Measurements from ENCODE around the gene ATP11C.

ATP11C gene

DNA sequence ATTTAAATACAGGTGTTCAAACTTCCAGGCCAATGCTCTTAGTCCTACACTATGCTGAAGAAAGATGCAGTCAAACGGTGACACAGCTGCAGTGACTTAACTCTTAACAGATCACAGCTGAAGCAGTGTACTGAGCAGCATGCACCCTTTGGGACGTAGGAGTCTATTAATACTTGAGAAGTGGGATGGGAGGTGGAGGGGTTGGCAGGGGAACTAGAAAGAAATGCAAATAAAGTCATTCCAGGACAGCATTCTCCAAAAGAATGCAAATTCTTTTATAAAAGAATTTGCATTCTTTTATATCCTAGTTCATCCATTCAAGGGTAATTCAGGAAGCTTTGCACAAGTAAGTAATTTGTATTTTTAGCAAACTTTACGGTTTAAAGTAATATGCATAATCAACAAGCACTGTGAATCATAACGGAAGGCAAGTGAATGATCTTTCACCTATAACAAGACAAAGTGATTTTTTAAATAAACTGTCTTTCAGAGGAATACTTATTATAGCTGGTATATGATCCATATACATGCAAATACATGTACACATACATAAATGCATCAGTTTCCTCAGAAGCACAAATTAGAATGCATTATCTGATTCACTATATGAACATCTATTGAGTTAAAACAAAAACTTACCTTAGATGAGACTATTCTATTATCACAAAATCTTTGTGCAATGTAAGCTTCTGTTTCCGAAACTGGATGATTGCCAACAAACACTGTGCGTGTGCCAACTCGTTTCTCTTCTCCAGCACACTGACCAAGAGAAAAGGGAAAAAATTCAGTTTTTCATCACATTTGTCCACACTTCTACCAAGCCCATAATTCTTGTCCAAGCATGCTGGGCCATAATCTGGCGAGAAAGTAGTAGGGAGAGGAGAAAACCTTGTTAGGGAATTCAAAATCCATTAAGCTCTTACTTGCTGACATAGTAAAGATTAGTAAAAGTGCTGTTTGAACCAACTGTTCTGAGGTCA lies 106.5 kb downstream of the ATP11C start:
- Histone ChIP-seq H3K27me3 (ENCODE audit: control insufficient read depth, insufficient read depth, low read length) (no peaks in the 10 kb centered on the region), H3K9ac (ENCODE audit: low read depth, low read length) (peak overlapping the region; percentile 16), H3K36me3 (ENCODE audit: insufficient read depth, low read length) (no peaks in the 10 kb centered on the region), H3K4me3 (ENCODE audit: low read length) (no peak overlapping the region), H3K9me3 (replicated peaks; ENCODE audit: low read length) (no peaks in the 10 kb centered on the region), H3K4me2 (ENCODE audit: low read length) (peak overlapping the region; percentile 25), H3K4me1 (ENCODE audit: control insufficient read depth, insufficient read depth, low read length) (peaks cover 23% of the 10 kb centered on the region)

DNA sequence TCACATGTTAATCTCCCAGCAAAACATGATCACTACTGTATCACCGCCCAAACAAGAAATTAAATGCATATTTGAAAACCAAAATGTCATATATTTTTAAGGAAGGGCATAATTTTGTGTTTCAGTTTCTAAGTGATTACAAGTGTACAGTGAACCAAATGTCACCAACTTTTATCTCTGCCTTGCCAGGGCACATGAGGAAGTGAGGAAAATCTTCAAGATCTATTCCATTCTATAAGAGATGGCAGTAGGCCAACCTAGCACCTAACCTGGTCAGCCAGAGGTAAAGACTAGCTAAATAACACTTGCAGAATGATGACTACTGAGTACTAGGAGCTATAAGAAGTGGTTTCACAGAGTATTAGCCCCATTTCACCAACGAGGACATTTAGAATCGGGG lies 107.2 kb downstream of the ATP11C start:
- Histone ChIP-seq H3K27me3 (ENCODE audit: control insufficient read depth, insufficient read depth, low read length) (no peaks in the 10 kb centered on the region), H3K4me1 (ENCODE audit: control insufficient read depth, insufficient read depth, low read length) (peaks cover 23% of the 10 kb centered on the region)

DNA sequence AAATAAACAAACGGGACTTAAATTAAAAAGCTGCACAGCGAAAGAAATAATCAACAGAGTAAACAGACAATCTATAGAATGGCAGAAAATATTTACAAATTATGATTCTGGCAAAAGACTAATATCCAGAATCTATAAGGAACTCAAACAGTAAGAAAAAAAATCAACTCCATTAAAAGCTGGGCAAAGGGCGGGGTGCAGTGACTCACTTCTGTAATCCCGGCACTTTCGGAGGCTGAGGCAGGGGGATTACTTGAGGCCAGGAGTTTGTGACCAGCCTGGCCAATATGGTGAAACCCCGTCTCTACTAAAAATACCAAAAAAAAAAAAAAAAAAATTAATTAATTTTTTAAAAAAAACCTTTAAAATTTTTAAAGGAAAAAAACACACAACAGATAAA lies 109.0 kb downstream of the ATP11C start:
- H3K27me3 ChIP-seq (ENCODE audit: control insufficient read depth, insufficient read depth, low read length) = no peaks in the 10 kb centered on the region
- H3K9me3 ChIP-seq (replicated peaks; ENCODE audit: low read length) = no peaks in the 10 kb centered on the region
- H3K4me2 ChIP-seq (ENCODE audit: low read length) = no peak overlapping the region
- no peak overlapping the region for H3K4me3 ChIP-seq (ENCODE audit: low read length)
- peaks cover 23% of the 10 kb centered on the region for H3K4me1 ChIP-seq (ENCODE audit: control insufficient read depth, insufficient read depth, low read length)
- no peak overlapping the region for H3K9ac ChIP-seq (ENCODE audit: low read depth, low read length)
- no peaks in the 10 kb centered on the region for H3K36me3 ChIP-seq (ENCODE audit: insufficient read depth, low read length)

More for the DNA sequence above, 107.2 kb downstream of the ATP11C start:
- no peaks in the 10 kb centered on the region for H3K36me3 ChIP-seq (ENCODE audit: insufficient read depth, low read length)
- H3K9me3 ChIP-seq (replicated peaks; ENCODE audit: low read length) = no peaks in the 10 kb centered on the region
- H3K9ac ChIP-seq (ENCODE audit: low read depth, low read length) = peak overlapping the region; percentile 16
- no peak overlapping the region for H3K4me3 ChIP-seq (ENCODE audit: low read length)
- peak overlapping the region; percentile 25 for H3K4me2 ChIP-seq (ENCODE audit: low read length)

DNA sequence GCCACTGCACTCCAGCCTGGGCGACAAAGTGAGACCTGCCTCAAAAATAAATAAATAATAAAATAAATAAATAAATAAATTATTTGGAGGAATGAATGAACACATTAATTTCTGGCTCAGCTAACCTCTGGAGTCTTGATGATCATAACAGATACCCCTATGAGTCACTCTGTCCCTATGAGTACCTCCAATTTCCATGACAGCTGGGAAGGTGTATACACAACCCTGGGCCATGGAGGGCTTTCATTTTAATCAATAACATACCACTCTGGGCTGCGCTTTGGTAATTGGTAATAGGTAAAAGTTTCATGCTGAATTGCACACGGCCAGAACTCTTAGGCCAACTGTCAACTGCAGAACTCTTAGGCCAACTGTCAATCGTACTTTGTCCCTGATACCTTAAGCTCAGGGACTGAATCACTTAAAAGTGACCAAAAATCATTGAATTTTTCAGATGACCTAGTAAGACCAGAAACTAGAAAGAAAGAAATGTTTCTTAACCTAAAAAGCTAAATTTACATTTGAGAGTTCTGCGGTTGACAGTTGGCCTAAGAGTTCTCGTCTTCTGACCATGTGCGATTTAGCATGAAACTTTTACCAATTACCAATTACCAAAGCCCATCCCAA lies 112.4 kb downstream of the ATP11C start:
- Histone ChIP-seq H3K4me3 (ENCODE audit: low read length) (no peak overlapping the region), H3K36me3 (ENCODE audit: insufficient read depth, low read length) (no peaks in the 10 kb centered on the region), H3K4me2 (ENCODE audit: low read length) (no peak overlapping the region), H3K9ac (ENCODE audit: low read depth, low read length) (no peak overlapping the region), H3K9me3 (replicated peaks; ENCODE audit: low read length) (no peaks in the 10 kb centered on the region), H3K27me3 (ENCODE audit: control insufficient read depth, insufficient read depth, low read length) (no peaks in the 10 kb centered on the region), H3K4me1 (ENCODE audit: control insufficient read depth, insufficient read depth, low read length) (peaks cover 16% of the 10 kb centered on the region)

DNA sequence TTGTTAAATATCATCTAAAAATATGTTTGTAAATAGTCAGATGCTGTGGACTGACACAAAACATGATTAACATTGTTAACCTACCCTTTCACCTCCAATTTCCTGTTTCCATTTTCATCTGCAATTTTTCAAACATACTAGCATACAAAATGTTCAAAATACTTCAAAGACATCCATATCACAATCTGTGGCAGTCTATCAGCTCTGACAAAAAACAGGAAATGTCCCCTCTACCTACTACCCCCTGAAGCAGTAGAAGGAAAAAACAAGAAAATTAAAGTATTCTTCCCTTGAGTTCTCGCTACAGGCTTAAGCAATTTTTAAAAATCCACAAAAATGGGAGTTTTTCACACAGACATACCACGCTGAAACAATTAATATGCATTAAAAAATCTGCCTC lies 116.6 kb downstream of the ATP11C start:
- H3K4me3 ChIP-seq (ENCODE audit: low read length) = no peak overlapping the region
- peaks cover 10% of the 10 kb centered on the region for H3K4me1 ChIP-seq (ENCODE audit: control insufficient read depth, insufficient read depth, low read length)
- H3K9me3 ChIP-seq (replicated peaks; ENCODE audit: low read length) = no peaks in the 10 kb centered on the region
- H3K9ac ChIP-seq (ENCODE audit: low read depth, low read length) = no peak overlapping the region
- no peak overlapping the region for H3K4me2 ChIP-seq (ENCODE audit: low read length)
- H3K27me3 ChIP-seq (ENCODE audit: control insufficient read depth, insufficient read depth, low read length) = no peaks in the 10 kb centered on the region
- H3K36me3 ChIP-seq (ENCODE audit: insufficient read depth, low read length) = no peaks in the 10 kb centered on the region

DNA sequence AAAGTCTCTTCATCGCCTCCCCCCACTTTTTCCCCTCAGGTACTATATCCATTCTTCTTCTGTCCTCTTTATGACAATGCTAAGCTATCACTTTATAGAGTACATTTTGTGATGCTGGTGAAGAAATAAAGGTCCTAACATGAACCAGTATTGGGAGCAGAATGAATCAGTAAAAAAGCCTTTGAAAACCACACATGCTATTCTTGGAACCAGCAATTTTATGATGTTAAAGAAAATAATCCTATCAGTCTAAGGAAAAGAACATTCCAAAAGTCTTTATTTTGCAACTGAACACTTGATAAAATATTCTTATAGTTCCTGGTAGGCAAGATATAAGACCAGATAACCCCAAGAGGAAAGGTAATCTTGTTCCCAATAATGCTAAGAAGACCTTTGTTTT lies 117.1 kb downstream of the ATP11C start:
- Histone ChIP-seq H3K4me1 (ENCODE audit: control insufficient read depth, insufficient read depth, low read length) (peaks cover 10% of the 10 kb centered on the region), H3K4me3 (ENCODE audit: low read length) (no peak overlapping the region), H3K9me3 (replicated peaks; ENCODE audit: low read length) (no peaks in the 10 kb centered on the region), H3K4me2 (ENCODE audit: low read length) (no peak overlapping the region), H3K36me3 (ENCODE audit: insufficient read depth, low read length) (no peaks in the 10 kb centered on the region), H3K9ac (ENCODE audit: low read depth, low read length) (no peak overlapping the region), H3K27me3 (ENCODE audit: control insufficient read depth, insufficient read depth, low read length) (no peaks in the 10 kb centered on the region)

DNA sequence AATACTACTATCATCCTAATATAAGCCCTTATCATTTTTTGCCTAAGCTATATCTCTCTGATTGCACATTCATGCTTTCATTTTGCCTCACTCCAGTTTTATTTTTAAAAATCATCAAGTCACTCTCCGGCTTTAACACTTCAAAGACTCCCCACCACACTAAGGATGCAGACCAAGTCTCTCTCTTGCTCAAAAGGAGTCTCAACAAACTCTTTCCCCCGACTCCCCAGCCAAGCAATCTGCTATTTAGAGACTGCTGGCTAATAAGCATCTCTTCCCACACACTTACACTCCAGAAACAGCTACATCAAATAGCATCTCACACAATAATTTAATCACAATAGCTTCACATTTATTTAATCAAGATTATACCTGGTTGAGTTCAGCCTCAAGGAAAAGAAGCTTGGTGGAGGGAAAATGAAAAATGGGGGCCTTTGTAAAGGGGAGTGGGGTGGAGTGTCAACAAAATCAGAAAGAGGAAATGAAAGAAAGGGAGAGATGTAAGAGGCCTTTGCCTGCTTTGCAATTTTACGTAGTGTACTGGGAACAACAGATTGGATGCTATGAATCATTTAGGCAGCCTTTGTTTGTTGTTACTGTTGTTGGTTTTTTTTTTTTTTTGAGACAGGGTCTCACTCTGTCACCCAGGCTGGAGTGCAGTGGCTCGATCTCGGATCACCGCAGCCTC lies 120.8 kb downstream of the ATP11C start:
- H3K36me3 ChIP-seq (ENCODE audit: insufficient read depth, low read length) = no peaks in the 10 kb centered on the region
- H3K4me3 ChIP-seq (ENCODE audit: low read length) = no peak overlapping the region
- H3K4me2 ChIP-seq (ENCODE audit: low read length) = no peak overlapping the region
- H3K9ac ChIP-seq (ENCODE audit: low read depth, low read length) = no peak overlapping the region
- no peaks in the 10 kb centered on the region for H3K27me3 ChIP-seq (ENCODE audit: control insufficient read depth, insufficient read depth, low read length)
- H3K9me3 ChIP-seq (replicated peaks; ENCODE audit: low read length) = no peaks in the 10 kb centered on the region
- peaks cover 10% of the 10 kb centered on the region for H3K4me1 ChIP-seq (ENCODE audit: control insufficient read depth, insufficient read depth, low read length)

- Histone ChIP-seq H3K27me3 (ENCODE audit: control insufficient read depth, insufficient read depth, low read length) (no peaks in the 10 kb centered on the region), H3K9me3 (replicated peaks; ENCODE audit: low read length) (no peaks in the 10 kb centered on the region), H3K4me3 (ENCODE audit: low read length) (no peak overlapping the region), H3K4me2 (ENCODE audit: low read length) (no peak overlapping the region), H3K4me1 (ENCODE audit: control insufficient read depth, insufficient read depth, low read length) (no peaks in the 10 kb centered on the region), H3K36me3 (ENCODE audit: insufficient read depth, low read length) (peaks cover 3% of the 10 kb centered on the region), H3K9ac (ENCODE audit: low read depth, low read length) (no peak overlapping the region)
Observed at GRCh38 chrX:139804482-139804881, 128.4 kb downstream of the ATP11C start.

DNA sequence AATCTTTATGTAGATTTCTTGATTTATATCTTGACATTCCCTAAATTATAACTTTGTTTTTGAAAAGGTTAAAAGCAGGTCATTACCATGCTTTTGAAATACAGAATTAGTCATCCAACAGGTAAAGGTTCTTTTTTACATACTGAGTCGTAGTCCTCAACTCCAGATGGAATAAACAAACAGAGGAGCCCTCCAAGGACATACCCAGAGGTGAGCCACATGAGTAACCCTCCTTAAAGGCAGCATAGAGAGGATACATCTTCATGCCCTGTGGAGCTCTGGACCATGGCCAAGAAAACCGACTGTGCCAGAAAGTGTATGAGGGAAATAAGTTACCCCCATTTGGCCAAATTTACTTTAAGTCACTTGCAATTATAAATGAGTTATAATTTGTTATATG lies 129.6 kb downstream of the ATP11C start:
- Histone ChIP-seq H3K9ac (ENCODE audit: low read depth, low read length) (no peak overlapping the region), H3K4me1 (ENCODE audit: control insufficient read depth, insufficient read depth, low read length) (no peaks in the 10 kb centered on the region), H3K4me3 (ENCODE audit: low read length) (no peak overlapping the region), H3K4me2 (ENCODE audit: low read length) (no peak overlapping the region), H3K9me3 (replicated peaks; ENCODE audit: low read length) (no peaks in the 10 kb centered on the region), H3K27me3 (ENCODE audit: control insufficient read depth, insufficient read depth, low read length) (no peaks in the 10 kb centered on the region), H3K36me3 (ENCODE audit: insufficient read depth, low read length) (peaks cover 3% of the 10 kb centered on the region)

DNA sequence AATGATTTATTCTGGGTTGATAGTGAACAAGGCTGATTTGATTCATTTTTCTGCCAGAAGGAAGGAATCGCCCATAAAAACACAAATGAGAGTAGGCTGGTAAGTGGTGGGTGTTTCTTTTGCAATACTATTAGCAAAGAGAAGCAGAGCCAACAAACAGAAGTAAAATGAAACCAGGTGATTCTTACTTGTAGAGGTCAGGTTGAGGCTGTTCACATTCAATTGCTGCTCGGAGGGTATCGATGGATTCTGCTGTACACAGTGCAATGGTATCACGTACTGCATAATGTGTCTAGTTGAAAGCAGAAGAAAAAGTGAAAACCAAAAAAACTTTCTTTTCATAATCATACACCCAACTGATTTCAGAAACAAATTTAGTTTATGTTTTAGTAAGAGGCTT lies 130.8 kb downstream of the ATP11C start:
- no peak overlapping the region for H3K4me3 ChIP-seq (ENCODE audit: low read length)
- H3K4me2 ChIP-seq (ENCODE audit: low read length) = no peak overlapping the region
- no peaks in the 10 kb centered on the region for H3K9me3 ChIP-seq (replicated peaks; ENCODE audit: low read length)
- no peaks in the 10 kb centered on the region for H3K27me3 ChIP-seq (ENCODE audit: control insufficient read depth, insufficient read depth, low read length)
- no peaks in the 10 kb centered on the region for H3K4me1 ChIP-seq (ENCODE audit: control insufficient read depth, insufficient read depth, low read length)
- peaks cover 3% of the 10 kb centered on the region for H3K36me3 ChIP-seq (ENCODE audit: insufficient read depth, low read length)
- no peak overlapping the region for H3K9ac ChIP-seq (ENCODE audit: low read depth, low read length)

GRCh38 chrX:139801397-139801813 lies 131.4 kb downstream of the ATP11C start:
- Histone ChIP-seq H3K4me2 (ENCODE audit: low read length) (no peak overlapping the region), H3K4me1 (ENCODE audit: control insufficient read depth, insufficient read depth, low read length) (no peaks in the 10 kb centered on the region), H3K36me3 (ENCODE audit: insufficient read depth, low read length) (peaks cover 3% of the 10 kb centered on the region), H3K27me3 (ENCODE audit: control insufficient read depth, insufficient read depth, low read length) (no peaks in the 10 kb centered on the region), H3K4me3 (ENCODE audit: low read length) (no peak overlapping the region), H3K9me3 (replicated peaks; ENCODE audit: low read length) (no peaks in the 10 kb centered on the region), H3K9ac (ENCODE audit: low read depth, low read length) (no peak overlapping the region)

Measured in skeletal muscle satellite cell (primary cell).